GM19043 (cell line): ENCODE results near the gene NOL12.
"Not testable (repeated sequence)": the region's sequence is repeated elsewhere in the genome, so short reads cannot be mapped to it uniquely, and the experiment has no call there.

Experiments used
- ATAC-seq: cut with Tn5 transposase; IDR thresholded peaks from one replicate; pipeline ENCODE4 v1.9.1; 2021; ENCODE audit warnings: low read depth; ENCODE audit not compliant: unreplicated experiment

NOL12 gene

GRCh38 chr22:37686002-37686982, at the start of gene NOL12:
NOL12 (plus strand) TSS chr22:37686343; CDS start chr22:37686393, 50 bp downstream.
- ATAC-seq = peak; percentile 53

- no peak for ATAC-seq
These were observed 49.2 kb upstream of the NOL12 start for GRCh38 chr22:37636949-37637273.

GRCh38 chr22:37638391-37639069, 47.6 kb upstream of the NOL12 start:
- no peak for ATAC-seq

GRCh38 chr22:37639070-37639760, 46.9 kb upstream of the NOL12 start, which contains the start of gene SH3BP1:
SH3BP1 (plus strand) TSS chr22:37639669; CDS start chr22:37639788, 119 bp downstream.
- ATAC-seq = no peak

GRCh38 chr22:37639771-37640590, 46.2 kb upstream of the NOL12 start:
- no peak for ATAC-seq

GRCh38 chr22:37640591-37641560, 45.3 kb upstream of the NOL12 start:
- no peak for ATAC-seq

- ATAC-seq = no peak
These were observed 44.6 kb upstream of the NOL12 start for GRCh38 chr22:37641561-37641949.

- ATAC-seq = no peak
These were observed 42.8 kb upstream of the NOL12 start for GRCh38 chr22:37643225-37643847.

- ATAC-seq = no peak
These were observed 38.8 kb upstream of the NOL12 start for GRCh38 chr22:37647317-37647716.

GRCh38 chr22:37647928-37648327, 38.2 kb upstream of the NOL12 start:
- no peak for ATAC-seq

- ATAC-seq = no peak
These were observed 35.5 kb upstream of the NOL12 start for GRCh38 chr22:37650463-37651136.

GRCh38 chr22:37654563-37655251, 31.4 kb upstream of the NOL12 start:
- no peak for ATAC-seq

GRCh38 chr22:37655252-37655563, 30.9 kb upstream of the NOL12 start:
- ATAC-seq = no peak

- ATAC-seq = not testable (repeated sequence)
These were observed 29.6 kb upstream of the NOL12 start for GRCh38 chr22:37656583-37656982.

GRCh38 chr22:37657590-37658132, 28.5 kb upstream of the NOL12 start:
- no peak for ATAC-seq

GRCh38 chr22:37658133-37659065, 27.7 kb upstream of the NOL12 start, which contains the start of gene PDXP:
PDXP (plus strand) TSS chr22:37658723; CDS start chr22:37658783, 60 bp downstream.
- ATAC-seq = peak; percentile 86
